ENCODE results near the gene SATL1.
"Not testable (repeated sequence)": the region's sequence is repeated elsewhere in the genome, so short reads cannot be mapped to it uniquely, and the experiment has no call there.

SATL1 gene, protein sequence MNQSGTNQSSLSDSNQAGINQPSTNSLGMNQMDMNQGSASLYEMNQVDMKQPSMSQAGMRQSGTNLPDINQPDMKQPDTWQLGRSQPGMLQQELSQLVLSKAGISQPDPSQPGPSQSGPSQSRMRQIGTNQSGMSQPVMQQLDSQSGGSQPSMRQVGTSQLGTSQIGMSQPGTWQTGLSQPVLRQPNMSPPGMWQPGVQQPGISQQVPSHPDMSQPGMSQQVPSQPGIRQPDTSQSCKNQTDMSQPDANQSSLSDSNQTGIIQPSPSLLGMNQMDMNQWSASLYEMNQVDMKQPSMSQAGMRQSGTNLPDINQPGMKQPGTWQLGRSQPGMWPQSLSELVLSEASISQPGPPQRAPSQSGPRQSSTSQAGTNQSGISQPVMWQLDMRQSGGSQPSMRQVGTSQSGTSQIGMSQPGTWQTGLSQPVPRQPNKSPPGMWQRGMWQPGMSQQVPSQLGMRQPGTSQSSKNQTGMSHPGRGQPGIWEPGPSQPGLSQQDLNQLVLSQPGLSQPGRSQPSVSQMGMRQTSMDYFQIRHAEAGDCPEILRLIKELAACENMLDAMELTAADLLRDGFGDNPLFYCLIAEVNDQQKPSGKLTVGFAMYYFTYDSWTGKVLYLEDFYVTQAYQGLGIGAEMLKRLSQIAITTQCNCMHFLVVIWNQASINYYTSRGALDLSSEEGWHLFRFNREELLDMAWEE

DNA sequence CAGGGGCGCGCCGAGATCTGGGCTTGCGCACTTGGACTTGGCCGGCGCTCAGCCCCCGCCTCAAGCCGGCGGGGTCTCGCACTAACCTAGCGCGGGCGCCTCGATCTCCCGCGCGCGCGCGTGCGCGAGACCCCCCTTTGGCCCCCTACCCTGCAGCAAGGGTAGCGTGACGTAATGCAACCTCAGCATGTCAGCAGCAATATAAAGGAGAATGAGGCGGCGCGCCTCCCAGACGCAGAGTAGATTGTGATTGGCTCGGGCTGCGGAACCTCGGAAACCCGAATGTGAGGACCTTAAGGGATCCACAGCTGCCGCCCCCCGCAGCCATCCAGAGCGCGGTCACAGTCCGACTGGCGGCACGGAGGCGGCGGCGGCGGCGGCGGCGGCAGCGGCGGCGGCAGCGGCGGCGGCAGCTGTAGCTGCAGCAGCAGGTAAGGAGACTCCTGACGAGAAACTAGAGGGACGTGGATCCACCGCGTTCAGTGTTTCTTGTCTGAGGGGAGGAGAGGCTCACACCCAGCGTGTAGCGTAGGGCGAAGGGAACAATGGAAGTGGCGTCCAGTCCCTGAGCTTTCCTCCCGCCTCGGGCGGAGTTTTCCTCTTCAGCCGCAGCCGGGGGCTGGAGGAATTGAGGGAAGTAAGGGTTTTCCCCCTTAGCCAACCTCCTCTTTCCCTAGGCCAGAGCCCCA, at the start of gene SATL1, which contains the start of gene ZNF711:
SATL1 (minus strand) TSS at position 19 of the 689 bp plus-strand sequence. CDS start 134,811 bp downstream, outside the sequence.
ZNF711 (plus strand) TSS at position 231 of the 689 bp plus-strand sequence. CDS start 3,582 bp downstream, outside the sequence.
- DNase-seq (ENCODE audit: low read depth): no peak

DNA sequence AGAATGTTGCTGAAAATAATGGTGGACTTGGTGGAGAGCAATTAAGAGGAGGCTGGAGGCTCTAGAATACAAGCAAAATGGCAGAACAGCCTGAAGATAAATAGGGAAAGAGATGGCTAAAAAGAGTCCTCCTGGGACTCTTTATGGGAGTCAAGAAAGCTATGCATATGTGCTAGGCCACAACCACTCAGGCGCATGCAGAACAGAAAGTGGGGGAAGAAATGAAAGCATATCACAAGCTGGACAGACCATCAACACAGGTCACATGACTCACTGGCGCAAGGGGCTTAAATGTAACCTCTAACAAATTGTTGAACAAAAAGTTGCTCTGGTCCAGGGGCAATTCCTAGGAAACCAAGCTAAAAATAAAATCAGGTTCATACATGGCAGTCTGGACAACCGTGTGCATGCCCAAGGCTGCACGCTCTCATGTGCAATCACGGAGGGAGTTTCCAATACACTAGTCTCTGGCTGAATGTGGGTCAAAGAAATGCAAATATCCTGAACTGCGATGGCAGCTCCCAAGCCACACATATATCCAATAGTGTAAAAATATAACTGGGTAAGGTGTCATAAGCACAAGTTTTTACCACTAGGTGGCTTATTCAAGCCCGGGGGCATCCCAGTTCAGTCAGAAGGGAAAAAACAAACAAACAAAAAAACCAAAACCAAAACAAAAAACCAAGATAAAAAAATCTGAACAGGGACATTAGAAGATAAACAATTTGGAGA, 45.6 kb upstream of the SATL1 start:
- no peak for DNase-seq (ENCODE audit: low read depth)

DNA sequence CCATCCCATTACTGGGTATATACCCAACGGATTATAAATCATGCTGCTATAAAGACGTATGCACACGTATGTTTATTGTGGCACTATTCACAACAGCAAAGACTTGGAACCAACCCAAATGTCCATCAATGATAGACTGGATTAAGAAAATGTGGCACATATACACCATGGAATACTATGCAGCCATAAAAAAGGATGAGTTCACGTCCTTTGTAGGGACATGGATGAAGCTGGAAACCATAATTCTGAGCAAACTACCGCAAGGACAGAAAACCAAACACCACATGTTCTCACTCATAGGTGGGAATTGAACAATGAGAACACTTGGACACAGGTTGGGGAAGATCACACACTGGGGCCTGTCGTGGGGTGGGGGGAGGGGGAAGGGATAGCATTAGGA, 41.7 kb upstream of the SATL1 start:
- DNase-seq (ENCODE audit: low read depth): not testable (repeated sequence)

DNA sequence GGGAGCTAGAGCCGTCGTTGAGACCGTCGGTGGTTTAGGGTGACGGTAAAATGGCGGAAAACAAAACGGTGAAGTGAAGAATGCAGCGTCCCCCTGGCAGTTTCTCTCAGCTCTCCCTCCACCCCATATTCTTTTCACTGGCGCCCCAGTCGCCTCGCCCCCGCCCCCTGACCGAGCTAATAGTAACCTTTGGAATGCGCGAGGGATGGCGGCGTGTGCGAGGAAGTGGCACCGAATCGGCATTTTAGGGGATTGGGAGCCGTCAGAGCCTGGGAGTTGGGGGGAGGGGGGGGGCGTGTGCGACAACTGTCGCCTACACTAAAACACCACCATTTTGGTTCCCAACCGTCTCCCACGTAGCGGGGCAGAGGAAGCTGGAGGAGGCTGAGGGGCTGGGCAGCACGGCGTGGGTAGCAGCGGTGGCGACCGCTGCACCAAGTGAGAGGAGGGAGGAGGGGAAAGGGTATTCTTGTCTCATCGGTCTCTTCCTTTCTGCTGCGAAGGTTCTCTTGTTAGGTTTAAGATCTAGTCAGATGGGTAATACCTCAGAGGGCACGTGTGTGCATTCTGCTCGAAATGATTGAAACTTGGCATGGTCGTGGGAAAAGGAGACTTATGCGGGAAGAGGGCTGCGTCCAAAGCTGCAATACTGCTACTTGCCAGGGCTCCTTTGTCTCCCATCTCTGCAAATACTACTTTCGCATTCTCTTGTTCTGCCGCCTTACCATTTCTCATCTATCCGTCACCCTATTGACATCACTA, 1.1 kb upstream of the SATL1 start:
- DNase-seq (ENCODE audit: low read depth): no peak

DNA sequence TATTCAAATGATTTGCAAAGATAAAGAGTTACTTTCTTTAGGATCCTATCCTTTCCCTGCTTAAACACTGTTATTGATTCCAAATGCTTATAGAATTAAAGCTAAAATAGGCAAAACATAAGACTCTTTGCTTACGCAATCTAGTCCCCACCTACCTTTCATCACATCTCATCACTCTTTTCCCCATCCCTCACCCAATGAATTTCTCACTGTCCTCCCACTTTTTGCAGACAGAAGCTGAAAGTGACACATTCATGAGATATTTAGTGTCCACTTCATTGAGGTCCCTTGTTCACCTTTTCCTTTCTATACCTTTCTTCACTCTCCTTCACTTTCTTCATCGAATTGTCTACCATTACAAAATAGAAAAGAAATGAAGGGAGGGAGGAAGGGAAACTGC, 424 bp downstream of the SATL1 start:
- DNase-seq (ENCODE audit: low read depth): no peak

DNA sequence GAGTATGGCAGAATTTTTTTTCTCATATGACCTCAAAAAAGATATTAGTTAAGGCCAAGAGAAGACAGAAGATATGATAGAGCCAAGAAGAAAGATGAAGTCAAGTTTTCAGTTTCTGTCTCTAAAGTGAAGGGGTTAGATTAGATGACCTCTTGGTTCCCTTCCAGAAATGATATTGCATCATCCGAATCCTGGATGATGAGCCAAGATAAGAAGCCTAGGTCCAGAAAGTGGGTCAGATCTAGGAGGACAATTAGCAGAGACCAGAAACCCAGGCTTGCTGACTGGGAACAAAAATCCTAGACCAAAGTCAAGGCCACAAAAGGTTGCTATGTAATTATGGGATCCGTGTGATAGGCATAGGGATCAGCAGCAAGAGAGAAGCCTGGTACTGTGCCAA, 20.2 kb downstream of the SATL1 start:
- no peak for DNase-seq (ENCODE audit: low read depth)

DNA sequence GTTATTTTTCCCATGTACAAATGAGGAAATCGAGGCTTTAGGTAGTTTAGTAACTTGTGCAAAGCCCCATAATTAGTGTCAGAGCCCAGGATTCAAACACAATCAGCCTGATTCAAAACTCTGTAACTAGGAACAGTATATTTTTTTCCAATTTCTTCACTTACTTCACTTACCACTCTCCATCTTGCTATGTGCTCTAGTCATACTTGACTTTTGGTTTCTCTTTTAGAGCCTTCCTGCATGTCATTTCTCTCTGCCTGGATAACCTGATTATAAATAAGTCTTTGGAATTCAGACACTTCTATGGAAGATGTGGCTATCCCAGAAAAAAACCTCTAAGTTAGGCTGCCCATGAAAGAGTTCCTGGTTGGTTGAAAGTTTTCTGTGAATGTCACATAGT, 22.2 kb downstream of the SATL1 start:
- no peak for DNase-seq (ENCODE audit: low read depth)

DNA sequence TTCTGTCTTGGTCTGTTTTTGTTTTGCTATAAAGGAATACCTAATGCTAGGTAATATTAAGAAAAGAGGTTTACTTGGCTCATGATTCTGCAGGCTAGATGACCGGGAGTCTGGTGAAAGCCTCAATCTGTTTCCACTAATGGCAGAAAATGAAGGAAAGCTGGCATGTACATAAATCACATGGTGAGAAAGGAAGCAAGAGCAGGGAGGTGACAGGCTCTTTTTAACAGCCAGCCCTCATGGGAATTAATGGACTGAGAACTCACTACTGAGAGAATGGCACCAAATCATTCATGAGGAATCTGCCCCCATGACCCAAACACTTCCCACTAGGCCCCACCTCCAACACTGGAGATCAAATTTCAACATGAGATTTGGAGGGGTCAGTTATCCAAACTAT, 27.6 kb downstream of the SATL1 start:
- DNase-seq (ENCODE audit: low read depth): no peak

DNA sequence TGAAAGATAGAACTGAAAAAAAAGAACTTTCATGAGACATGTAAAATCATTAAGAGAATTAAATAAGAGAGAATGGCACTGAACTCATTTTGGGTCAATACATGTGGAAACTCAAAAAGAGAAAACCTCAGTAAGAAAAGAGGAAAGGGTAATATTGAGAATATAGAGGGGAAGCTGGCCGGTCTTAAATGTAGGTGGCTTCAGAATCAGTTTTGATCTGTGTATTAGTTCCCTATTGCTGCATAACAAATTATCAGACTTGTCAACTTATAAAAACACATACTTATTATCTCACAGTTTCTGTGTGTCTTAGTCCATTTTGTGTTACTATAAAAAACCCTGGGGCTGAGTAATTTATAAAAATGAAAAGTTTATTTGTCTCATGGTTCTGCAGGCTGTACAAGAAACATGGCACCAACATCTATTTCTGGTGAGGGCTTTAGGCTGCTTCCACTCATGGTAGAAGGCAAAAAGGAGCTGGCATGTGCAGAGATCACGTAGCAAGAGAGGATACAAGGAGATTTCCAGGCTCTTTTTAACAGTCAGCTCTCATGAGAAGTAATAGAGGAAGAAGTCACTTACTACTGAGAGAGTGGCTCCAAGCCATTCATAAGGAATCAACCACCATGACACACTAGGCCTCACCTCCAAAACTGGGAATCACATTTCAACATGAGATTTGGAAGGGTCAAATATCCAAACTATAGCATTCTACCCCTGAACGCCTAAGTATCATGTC, 29.6 kb downstream of the SATL1 start:
- no peak for DNase-seq (ENCODE audit: low read depth)

DNA sequence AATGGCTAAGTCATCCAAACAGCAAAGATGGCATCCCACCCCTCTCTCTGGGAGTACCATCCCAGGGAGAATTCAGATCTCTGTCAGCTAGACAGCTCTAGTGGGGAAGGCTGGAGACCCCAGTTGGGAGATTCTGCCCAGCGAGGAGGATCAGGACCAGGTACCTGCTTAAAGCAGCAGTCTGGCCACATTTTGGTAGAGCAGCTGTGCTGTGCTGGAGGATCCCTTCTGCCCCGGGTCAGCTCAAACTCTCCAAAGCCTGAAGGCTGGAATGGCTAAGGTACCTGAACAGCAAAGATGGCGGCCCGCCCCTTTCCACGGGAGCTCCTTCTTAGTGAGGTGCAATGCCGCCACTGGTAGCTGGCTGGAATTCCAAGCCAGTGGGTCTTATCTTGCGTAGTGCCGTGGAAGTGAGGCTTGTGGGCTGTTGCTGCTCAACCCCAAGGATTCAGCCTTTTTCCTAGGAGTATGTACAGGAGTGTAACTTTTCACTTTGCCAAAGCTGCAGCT, 40.1 kb downstream of the SATL1 start:
- no peak for DNase-seq (ENCODE audit: low read depth)

DNA sequence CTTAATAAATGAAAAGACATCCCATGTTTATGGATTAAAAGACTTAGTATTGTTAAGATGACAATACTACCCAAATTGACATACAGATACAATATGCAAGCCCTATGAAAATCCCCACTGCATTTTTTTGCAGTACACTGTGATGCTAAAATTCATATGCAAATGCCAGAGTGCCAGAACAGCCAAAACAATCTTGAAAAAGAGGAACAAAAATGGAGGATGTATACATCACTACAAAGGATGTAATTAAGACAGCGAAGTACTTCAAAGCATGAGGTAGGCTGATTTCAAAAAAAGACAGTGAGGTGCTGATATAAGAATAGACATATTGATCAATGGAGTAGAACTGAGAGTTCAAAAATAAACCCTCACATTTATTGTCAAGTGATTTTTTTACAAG, 47.3 kb downstream of the SATL1 start:
- no peak for DNase-seq (ENCODE audit: low read depth)

DNA sequence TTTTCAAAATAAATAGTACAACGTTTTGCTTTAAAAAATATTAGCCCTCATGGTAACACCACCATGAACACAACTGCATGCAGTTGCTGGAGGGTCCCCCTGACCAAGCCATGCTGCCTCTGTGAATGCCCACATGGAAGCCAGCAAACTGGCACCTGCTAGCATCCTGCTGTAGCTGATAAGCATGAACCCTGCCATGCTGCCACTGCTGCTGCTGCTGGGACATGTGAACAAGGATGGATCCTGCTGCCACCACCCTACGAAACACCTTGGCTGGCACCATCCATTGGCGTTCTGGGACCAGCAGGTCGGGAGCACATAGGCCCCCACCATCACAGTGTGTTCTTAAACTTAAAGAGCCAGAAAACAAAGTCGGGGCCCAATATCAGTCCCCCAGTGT, 83.9 kb downstream of the SATL1 start:
- DNase-seq (ENCODE audit: low read depth): no peak

DNA sequence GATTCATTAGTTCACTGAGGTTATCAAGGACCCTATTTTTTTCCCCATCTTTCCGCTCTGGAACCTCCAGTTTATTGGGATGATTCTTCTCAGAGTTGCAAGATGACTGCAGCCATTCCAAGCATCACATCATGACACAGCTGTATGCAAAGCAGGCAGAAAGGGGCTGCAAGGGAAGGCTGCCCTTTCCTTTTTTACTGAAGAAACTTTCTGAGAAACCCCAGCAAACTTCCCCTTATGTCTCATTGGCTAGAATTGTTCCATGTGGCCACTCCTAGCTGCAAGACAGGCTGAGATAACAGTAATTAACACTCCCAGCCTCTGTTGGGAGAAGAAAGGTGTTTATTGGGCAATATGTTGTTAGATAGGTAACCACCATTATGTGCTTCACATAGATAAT, 102.6 kb downstream of the SATL1 start:
- DNase-seq (ENCODE audit: low read depth): no peak

DNA sequence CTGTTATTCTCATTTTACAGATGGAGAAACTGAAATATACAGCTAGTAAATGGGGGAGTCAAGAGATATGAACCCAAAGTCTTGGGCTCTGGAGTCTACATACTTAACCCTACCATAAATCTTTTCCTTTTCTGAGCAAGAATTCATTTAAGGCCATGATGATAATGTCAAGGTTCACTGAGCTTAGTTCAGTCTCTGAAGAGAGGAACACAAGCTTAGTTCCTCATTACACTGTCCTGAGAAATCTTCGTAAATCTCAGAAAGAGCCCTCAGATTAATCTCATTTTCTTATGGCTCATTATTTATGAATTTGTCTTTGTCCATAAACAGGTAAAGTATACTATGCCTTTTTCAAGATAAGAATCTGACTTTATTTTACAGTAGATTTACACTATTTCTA, 104.2 kb downstream of the SATL1 start:
- DNase-seq (ENCODE audit: low read depth): no peak

DNA sequence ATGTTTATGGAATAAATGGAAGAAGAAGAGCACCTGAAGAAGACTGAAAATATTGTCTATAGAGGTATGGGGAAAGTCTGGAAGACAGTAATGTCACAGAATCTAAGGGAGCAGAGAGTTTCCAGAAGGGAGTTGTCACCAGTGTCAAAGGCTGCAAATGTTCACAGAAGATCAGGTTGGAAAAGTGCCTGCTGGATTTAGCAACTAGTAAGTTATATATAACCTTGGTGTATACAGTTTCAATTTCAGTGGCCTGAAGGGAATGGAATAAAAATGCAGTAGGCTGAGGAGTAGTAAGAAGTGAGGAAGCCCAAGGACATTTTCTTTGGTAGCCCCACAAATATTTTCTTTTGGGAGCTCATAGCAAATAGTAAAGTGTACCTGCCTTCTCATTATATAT, 107.2 kb downstream of the SATL1 start:
- DNase-seq (ENCODE audit: low read depth): no peak

DNA sequence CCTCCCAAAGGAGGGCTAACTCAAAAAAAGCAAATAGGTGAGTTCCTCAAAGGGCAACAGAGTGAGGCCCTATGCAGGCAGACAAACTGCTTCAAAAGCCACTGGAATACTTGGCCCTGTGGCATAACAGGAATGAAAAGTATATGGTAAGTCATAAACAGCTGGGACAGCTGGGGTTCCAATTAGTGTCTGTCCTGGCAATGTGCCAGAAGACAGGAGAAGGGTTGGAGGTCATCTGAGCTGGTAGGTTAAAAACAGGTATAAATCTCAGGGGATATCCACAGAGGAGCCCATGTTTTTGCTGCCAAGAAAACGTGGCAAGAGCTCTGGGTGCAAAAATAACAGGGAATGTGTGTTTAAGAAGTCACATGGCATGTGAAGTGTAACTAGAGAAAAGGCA, 128.3 kb downstream of the SATL1 start:
- DNase-seq (ENCODE audit: low read depth): no peak

DNA sequence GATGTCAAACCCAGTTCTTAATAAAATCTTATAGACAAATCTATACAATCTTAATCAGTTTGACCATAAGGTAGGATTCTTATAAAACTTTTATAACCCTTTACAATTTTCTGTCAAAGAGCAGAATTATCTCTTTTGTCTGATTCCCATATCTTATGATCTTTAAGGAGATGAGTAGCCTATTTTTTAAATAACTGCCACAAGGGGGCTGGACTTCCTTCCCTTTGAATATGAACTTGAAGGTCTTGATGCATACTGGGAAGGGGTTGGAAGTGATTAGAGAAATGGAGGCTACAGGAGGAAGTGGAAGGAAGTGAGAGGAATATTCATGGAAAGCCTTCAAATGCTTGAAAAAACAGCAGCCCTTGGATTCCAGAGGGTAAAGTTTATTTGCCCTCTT, 128.8 kb downstream of the SATL1 start:
- DNase-seq (ENCODE audit: low read depth): no peak

DNA sequence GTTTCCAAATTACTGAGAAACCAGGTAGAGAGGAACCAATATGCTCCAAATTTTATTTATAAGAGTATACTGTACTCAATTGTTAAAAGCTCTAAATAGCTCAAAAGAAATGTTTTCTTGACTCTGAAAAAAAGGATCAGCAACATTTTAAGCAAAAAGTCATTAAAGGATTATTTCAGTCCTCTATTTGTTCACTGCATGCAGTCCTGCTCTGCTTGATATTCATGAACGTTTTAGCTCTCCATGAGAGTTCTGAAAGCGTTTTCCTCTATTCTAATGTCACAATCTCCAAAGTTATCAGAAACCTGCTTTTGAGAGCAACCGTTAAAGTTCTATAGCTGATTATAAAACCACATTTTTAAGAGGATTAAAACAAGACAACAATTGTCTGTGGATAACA, 129.4 kb downstream of the SATL1 start:
- DNase-seq (ENCODE audit: low read depth): no peak

DNA sequence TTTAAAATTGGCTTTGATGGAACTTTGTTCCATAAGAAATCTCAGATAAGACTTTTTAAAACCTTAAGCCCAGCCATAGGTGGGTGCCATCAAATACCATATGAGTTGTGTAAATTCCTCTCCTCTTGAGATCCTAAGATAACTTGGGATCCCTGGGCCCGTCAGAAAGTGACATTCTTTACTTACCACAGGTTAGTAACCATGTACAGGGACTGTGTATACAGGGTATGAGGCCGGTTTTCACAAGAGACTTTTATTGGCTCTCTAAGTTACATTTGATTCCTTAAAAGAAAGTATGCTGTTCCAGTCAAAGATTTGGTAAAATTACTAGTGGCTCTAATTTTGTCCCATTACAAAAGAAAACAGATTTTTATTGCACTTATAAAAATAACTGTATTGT, 129.8 kb downstream of the SATL1 start:
- DNase-seq (ENCODE audit: low read depth): no peak

DNA sequence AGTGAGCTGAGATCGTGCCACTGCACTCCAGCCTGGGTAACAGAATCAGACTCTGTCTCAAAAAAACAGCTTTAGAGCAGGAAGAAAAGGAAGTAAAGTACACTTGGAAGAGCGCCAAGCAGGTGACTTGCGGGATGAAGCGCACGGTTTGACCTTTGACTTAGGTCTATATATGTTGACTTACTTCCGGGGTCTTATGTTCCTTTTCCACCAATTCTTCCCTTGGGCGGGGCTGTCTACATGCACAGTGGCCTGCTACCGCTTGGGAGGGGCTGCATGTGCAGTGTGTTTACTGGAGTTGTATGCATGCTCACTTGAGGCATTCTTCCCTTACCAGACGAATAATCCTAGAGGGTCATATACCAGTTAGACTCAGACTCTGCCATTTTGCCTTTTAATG, 131.3 kb downstream of the SATL1 start:
- DNase-seq (ENCODE audit: low read depth): no peak

DNA sequence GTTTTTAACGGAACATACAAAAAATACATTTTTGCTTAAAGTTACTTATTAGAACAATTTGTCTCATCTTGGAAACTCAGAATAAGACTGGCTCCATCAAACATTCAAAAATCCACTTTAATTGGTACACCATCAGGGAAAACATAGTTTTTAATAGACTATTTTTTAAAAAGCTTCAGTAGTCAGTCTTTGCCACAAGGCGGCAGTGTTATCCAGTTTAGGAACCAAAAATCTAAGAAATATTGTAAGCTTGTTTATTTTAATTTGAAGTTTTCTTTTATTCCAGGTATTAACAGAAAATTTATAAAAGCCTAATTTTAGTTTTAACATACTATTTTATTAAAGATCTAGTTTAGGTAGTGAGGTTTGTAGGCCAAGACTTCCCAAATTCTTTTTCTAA, 132.2 kb downstream of the SATL1 start:
- DNase-seq (ENCODE audit: low read depth): no peak

Data from activated gamma-delta T cell treated with anti-CD3 and anti-CD28 coated beads, Interleukin-2, amount 50 U/mL, for 16 hours (primary cell).